Choroid plexus epithelial cell (primary cell): ENCODE data around the gene UNC93A.
"Not testable (repeated sequence)": the region's sequence is repeated elsewhere in the genome, so short reads cannot be mapped to it uniquely, and the experiment has no call there.

ENCODE experiments used
- DNase-seq: peaks from one replicate; pipeline ENCODE4 v3.0.0-alpha.2; 2010; ENCODE audit warnings: low read depth
- H3K4me3 ChIP-seq: 2 replicates; pipeline ENCODE4 v1.5.1; 2011; ENCODE audit warnings: low read depth, mild to moderate bottlenecking, control low read depth, low read length, moderate library complexity
- TF ChIP-seq, protein P1 (sequence below): conservative IDR thresholded peaks from 2 replicates; pipeline ENCODE4 v1.5.1; 2011; ENCODE audit warnings: low read depth, mild to moderate bottlenecking, control low read depth, inconsistent platforms, low read length, moderate library complexity

Gene UNC93A

GRCh38 chr6:167275001-167275400 is 16.1 kb upstream of the UNC93A start:
- TF ChIP-seq, protein P1, sequence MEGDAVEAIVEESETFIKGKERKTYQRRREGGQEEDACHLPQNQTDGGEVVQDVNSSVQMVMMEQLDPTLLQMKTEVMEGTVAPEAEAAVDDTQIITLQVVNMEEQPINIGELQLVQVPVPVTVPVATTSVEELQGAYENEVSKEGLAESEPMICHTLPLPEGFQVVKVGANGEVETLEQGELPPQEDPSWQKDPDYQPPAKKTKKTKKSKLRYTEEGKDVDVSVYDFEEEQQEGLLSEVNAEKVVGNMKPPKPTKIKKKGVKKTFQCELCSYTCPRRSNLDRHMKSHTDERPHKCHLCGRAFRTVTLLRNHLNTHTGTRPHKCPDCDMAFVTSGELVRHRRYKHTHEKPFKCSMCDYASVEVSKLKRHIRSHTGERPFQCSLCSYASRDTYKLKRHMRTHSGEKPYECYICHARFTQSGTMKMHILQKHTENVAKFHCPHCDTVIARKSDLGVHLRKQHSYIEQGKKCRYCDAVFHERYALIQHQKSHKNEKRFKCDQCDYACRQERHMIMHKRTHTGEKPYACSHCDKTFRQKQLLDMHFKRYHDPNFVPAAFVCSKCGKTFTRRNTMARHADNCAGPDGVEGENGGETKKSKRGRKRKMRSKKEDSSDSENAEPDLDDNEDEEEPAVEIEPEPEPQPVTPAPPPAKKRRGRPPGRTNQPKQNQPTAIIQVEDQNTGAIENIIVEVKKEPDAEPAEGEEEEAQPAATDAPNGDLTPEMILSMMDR: no peak
- no peak overlapping the region for H3K4me3 ChIP-seq
- no peak for DNase-seq

DNA sequence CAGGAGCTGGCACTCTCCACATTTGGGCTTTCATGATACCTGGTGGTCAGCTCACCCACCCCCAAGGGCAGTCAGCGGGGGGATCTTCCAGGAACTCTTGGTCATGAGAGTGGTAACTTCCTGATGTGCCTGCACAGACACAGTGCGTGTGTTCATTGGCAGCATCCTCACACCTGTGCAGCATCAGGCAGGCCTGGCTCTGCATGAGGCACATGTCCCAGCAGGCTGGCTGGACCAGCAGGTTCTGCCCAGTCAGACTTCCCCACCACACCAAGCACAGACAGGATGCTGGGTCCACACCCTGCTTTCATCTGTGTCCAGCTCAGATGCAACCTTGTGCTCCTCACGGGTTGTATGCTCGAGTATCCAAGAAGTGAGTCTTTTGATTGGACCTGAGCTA is 15.7 kb upstream of the UNC93A start:
- DNase-seq: no peak
- no peak overlapping the region for H3K4me3 ChIP-seq
- TF ChIP-seq, protein P1: no peak

GRCh38 chr6:167276772-167277533 is 14.2 kb upstream of the UNC93A start:
- no peak for DNase-seq
- TF ChIP-seq, protein P1: no peak
- no peak overlapping the region for H3K4me3 ChIP-seq

DNA sequence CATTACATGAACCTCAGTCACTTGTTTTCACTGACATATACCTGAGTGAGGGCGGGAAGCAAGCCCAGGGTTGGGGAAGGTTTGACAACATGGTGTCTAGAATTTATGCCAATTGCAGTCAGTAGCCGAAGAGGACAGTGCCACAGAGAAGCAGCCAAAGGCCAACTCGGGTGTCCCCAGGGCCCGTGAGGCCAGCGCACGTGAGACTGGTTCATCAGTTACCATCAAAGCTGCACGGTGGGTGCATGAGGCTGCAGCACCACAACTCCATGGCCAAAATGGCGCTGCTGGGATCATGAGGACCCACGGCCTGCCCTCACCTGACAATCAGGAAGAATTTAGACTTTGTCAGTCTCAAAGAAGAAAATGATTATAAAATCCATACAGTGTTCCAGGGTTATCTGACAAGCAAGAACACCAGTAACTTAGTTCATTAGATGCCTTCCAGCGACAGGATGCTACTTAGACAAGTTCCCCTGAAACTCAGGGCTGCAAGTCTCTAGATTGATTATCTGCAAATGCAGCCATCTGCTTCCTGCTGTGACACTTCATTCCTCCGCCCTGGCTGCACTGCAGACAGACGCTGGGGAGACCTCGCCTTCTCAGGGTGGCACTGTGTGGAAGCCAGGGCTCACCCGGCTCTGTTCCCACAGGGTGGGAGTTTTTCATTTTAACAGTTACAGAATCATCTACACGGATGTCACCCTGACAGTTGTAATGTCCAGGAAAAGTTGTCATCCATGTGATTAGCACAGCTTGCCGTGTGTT is 12.8 kb upstream of the UNC93A start:
- DNase-seq, H3K4me3 ChIP-seq: not testable (repeated sequence)

DNA sequence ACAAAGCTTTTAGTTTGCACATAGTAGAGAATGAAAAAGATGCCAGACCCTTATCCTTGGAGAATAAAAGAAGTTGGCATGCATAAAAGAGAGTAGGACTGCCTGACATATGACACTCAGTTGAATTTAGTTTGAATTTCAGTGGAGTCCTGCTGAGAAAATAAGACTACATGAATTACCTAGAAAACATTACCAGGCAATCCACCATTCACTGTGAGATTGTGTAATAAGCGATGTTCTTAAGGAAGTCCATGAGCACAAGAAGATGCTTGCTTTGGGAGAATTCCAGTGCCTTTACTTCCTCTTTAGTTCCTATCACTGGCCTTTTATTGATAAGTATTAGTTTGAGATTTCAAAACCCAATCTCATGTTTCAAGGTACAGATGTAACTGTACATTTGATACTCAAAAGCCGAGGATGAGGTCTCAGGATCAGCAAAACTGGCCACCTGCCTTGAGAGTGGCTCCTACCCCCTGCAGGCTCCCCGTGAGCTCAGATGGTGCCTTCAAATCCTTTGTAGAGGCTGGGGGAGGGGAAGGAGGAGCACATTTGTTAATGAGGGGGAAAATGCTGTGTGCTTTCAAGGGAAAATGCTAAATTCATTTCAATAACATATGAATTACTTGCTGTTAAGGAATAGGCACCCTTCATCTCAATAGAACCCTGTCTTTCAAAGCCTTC is 11.2 kb upstream of the UNC93A start:
- no peak for DNase-seq
- TF ChIP-seq, protein P1: no peak
- H3K4me3 ChIP-seq: no peak overlapping the region

DNA sequence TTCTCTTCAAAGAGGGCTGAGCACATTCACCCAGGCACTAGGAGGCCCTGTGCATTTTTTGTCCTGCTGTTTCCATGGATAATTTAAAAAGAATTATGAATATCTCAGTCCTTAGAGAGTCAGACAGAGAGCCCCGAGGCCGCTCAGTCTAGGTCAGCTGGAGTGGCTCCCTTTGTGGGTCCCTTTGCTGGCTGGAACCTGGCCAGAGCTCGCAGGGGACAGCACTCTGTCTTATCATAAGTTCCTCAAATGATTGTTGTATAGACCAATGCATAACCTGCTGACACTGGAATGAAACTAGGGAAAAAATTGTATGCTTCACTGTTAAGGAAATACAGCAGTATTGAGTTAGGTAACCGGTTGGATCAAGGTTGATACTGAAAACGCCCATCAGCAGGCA is 10.6 kb upstream of the UNC93A start:
- not testable (repeated sequence) for DNase-seq, H3K4me3 ChIP-seq

GRCh38 chr6:167282165-167282564 is 8.9 kb upstream of the UNC93A start:
- TF ChIP-seq, protein P1: no peak
- DNase-seq: no peak
- no peak overlapping the region for H3K4me3 ChIP-seq

DNA sequence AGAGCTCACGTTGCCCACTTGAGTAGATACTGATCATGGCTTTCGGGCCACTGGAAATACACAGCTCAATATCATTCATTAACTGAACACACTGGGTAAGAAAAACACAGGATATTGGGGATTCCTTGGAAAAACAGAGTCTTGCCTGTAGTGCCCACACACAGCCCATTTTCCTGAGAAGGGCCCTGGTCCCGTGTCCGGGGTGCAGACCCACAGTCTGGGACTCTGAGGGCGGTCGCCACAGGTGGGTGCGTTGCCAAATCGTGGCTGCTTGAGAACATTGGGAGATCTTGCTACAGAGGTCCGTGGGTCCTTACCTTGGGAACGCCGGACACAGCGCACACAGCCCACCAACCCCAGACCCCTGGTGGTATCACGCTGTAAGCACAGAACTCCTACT is 6.5 kb upstream of the UNC93A start:
- not testable (repeated sequence) for DNase-seq

More for the DNA sequence above, 6.5 kb upstream of the UNC93A start:
- not testable (repeated sequence) for H3K4me3 ChIP-seq
